Endodermal cell (in vitro differentiated cells): ENCODE measurements around the gene CCND1. TPM values are rescaled to one million over a fixed set of nuclear protein-coding genes. Genes with fewer than 3 reads are reported as not detected.

Source experiments
- DNase-seq: peaks from one replicate; pipeline ENCODE4 v3.0.0-alpha.2; 2017
- H3K27ac ChIP-seq: 2 replicates; pipeline ENCODE4 v1.5.1; 2013; ENCODE audit warnings: mild to moderate bottlenecking, low read depth, low read length, moderate library complexity
- H3K27me3 ChIP-seq: 2 replicates; pipeline ENCODE4 v1.6.1; 2013; ENCODE audit warnings: mild to moderate bottlenecking, low read length, moderate library complexity; ENCODE audit not compliant: insufficient read depth, control insufficient read depth, poor library complexity, severe bottlenecking
- H3K36me3 ChIP-seq: 2 replicates; pipeline ENCODE4 v1.7.0; 2013; ENCODE audit warnings: mild to moderate bottlenecking, low read length, moderate library complexity; ENCODE audit not compliant: control insufficient read depth, insufficient read depth
- H3K4me1 ChIP-seq: one replicate; pipeline ENCODE4 v1.7.0; 2013; ENCODE audit warnings: low read length; ENCODE audit not compliant: control insufficient read depth, insufficient read depth
- H3K4me3 ChIP-seq: 2 replicates; pipeline ENCODE4 v1.5.1; 2013; ENCODE audit warnings: mild to moderate bottlenecking, low read length, moderate library complexity
- H3K9ac ChIP-seq: 2 replicates; pipeline ENCODE4 v1.6.1; 2013; ENCODE audit warnings: mild to moderate bottlenecking, low read length, moderate library complexity; ENCODE audit not compliant: poor library complexity, severe bottlenecking; ENCODE audit errors: extremely low read depth
- H3K9me3 ChIP-seq: 2 replicates; pipeline ENCODE4 v1.6.1; 2013; ENCODE audit warnings: mild to moderate bottlenecking, low read length, moderate library complexity; ENCODE audit not compliant: control insufficient read depth
- H3K27ac Mint-ChIP-seq: 2 replicates; pipeline ENCODE4 v1.8.0; 2020; ENCODE audit warnings: mixed read lengths
- H3K27me3 Mint-ChIP-seq: 2 replicates; pipeline ENCODE4 v1.8.0; 2021; ENCODE audit warnings: mild to moderate bottlenecking, mixed read lengths; ENCODE audit not compliant: insufficient read depth
- H3K36me3 Mint-ChIP-seq: 2 replicates; pipeline ENCODE4 v1.8.0; 2020; ENCODE audit warnings: low read depth, mixed read lengths
- H3K4me1 Mint-ChIP-seq: 2 replicates; pipeline ENCODE4 v1.8.0; 2020; ENCODE audit warnings: mixed read lengths
- H3K4me3 Mint-ChIP-seq: 2 replicates; pipeline ENCODE4 v1.8.0; 2020; ENCODE audit warnings: mild to moderate bottlenecking, moderate library complexity, mixed read lengths
- H3K9me3 Mint-ChIP-seq: 2 replicates; pipeline ENCODE4 v1.8.0; 2020; ENCODE audit warnings: mild to moderate bottlenecking, mixed read lengths
- CTCF ChIP-seq: fragments of 200-600 bp; sonication (generic); conservative IDR thresholded peaks from 2 replicates; pipeline ENCODE4 v1.5.0; 2021; ENCODE audit warnings: antibody characterized with exemption, mild to moderate bottlenecking
- WGBS, 2 experiments: methylation state at CpG; one replicate each; pipeline versions ENCODE4 v1.1.5 to v1.1.7; 2013; ENCODE audit warnings: missing lambda C conversion rate in 2 of 2, mixed read lengths in 1 of 2; ENCODE audit not compliant: insufficient coverage in 1 of 2, insufficient read length in 1 of 2; 5-methylcytosine and 5-hydroxymethylcytosine counted together
- total RNA-seq, 2 donors: library from RNA; stranded (reverse); fragmentation: NEBNext Ultra II Directional in 1 of 2; extraction: Animal tissue kit (Norgen Biotek cat#: 25700) in 1 of 2; gene quantifications; 2 replicates in 1 of 2; 3 replicates in 1 of 2; pipeline ENCODE4 v1.2.1, GENCODE V29; 2021

Gene CCND1
- total RNA-seq, 2 donors from 2014 or later, result 65.7 to 214 TPM

- no peak overlapping the region for H3K9ac ChIP-seq
- Mint-ChIP-seq H3K36me3 (no peaks in the 10 kb centered on the region), H3K4me3 (no peak overlapping the region), H3K27me3 (peaks cover 5% of the 10 kb centered on the region), H3K27ac (no peak overlapping the region), H3K9me3 (peaks cover under 1% of the 10 kb centered on the region), H3K4me1 (peaks cover 10% of the 10 kb centered on the region)
- H3K27me3 ChIP-seq, result peaks cover 10% of the 10 kb centered on the region
- H3K4me1 ChIP-seq, result peaks cover 6% of the 10 kb centered on the region
- TF ChIP-seq CTCF, result no peak
- 90 to 95% methylated on average over 6 to 8 of the region's 8 CpGs for WGBS, 2 experiments
- H3K36me3 ChIP-seq, result no peaks in the 10 kb centered on the region
- H3K4me3 ChIP-seq, result no peak overlapping the region
- H3K9me3 ChIP-seq, result no peaks in the 10 kb centered on the region
- H3K27ac ChIP-seq, result no peak overlapping the region
- no peak for DNase-seq
Measured at GRCh38 chr11:69697469-69697843, 56.5 kb downstream of the CCND1 start.

- H3K9me3 Mint-ChIP-seq, result no peaks in the 10 kb centered on the region
- Histone ChIP-seq H3K36me3 (no peaks in the 10 kb centered on the region), H3K27me3 (peaks cover 14% of the 10 kb centered on the region), H3K27ac (no peak overlapping the region), H3K4me3 (no peak overlapping the region), H3K9me3 (no peaks in the 10 kb centered on the region), H3K4me1 (peaks cover 6% of the 10 kb centered on the region), H3K9ac (no peak overlapping the region)
- peaks cover 10% of the 10 kb centered on the region for H3K4me1 Mint-ChIP-seq
- no peak overlapping the region for H3K4me3 Mint-ChIP-seq
- H3K27me3 Mint-ChIP-seq, result peaks cover 9% of the 10 kb centered on the region
- no peaks in the 10 kb centered on the region for H3K36me3 Mint-ChIP-seq
- TF ChIP-seq CTCF, result no peak
- DNase-seq, result no peak
- 87 to 93% methylated on average over 3 to 10 of the region's 10 CpGs for WGBS, 2 experiments
- no peak overlapping the region for H3K27ac Mint-ChIP-seq
Measured at GRCh38 chr11:69697861-69698260, 56.9 kb downstream of the CCND1 start.

GRCh38 chr11:69698362-69698761 lies 57.4 kb downstream of the CCND1 start:
- Histone ChIP-seq H3K9ac (no peak overlapping the region), H3K27ac (no peak overlapping the region), H3K27me3 (peaks cover 19% of the 10 kb centered on the region), H3K36me3 (no peaks in the 10 kb centered on the region), H3K4me3 (no peak overlapping the region), H3K4me1 (peaks cover 6% of the 10 kb centered on the region), H3K9me3 (no peaks in the 10 kb centered on the region)
- Mint-ChIP-seq H3K36me3 (no peaks in the 10 kb centered on the region), H3K4me3 (no peak overlapping the region), H3K9me3 (no peaks in the 10 kb centered on the region), H3K27me3 (peaks cover 14% of the 10 kb centered on the region), H3K27ac (no peak overlapping the region), H3K4me1 (peaks cover 12% of the 10 kb centered on the region)
- DNase-seq, result no peak
- WGBS, 2 experiments, result 90 to 100% methylated on average over 1 to 2 of the region's 2 CpGs
- no peak for TF ChIP-seq CTCF
